ENCODE results near the gene TLL1.

The TLL1 gene

DNA sequence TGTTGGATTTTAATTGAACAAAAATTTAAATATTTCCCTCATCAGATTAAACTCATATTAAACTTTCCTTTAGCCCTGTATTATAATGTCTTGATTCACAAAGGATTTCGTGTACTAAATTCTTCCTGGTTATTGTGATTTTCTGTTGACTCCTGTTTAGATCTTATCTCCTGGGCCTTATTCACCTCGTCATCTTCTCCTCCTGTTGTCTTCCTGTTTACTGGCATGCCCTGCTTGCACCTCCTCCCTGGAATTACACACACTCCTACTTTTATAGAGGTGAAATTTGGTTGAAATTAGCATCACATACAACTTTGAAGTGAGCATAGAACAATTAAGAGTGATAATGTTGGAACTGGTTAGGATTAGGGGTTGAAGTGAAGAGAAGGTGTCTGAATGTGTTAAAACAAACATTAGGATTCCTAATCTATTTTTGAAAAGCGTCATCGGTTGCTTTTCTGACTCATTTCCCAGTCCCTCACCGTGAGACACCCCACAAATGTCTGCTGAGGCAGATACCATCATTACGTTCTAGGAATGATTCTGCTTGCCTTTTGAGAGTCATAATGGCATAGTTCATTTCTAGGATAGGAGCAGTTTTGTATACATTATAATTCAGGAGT, 32.5 kb downstream of the TLL1 start:
- no peak for DNase-seq

DNA sequence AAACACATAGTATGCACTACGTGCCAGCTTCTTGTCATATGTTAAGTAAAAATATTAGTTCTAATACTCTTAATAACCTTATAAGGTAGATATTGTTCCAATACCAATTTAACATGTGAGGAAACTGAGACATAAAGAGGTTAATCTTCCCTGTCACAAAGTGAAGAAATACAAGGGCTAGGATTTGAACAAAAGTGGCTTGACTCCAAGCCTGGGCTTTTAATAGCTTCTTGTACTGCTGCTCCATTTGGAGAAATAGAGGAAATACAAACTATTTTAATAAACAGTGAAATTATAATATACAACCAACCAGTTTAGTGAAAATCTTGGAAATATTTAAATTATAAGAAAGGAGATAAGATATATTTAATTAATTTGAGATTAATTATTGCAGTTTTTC, 33.2 kb downstream of the TLL1 start:
- DNase-seq: no peak

DNA sequence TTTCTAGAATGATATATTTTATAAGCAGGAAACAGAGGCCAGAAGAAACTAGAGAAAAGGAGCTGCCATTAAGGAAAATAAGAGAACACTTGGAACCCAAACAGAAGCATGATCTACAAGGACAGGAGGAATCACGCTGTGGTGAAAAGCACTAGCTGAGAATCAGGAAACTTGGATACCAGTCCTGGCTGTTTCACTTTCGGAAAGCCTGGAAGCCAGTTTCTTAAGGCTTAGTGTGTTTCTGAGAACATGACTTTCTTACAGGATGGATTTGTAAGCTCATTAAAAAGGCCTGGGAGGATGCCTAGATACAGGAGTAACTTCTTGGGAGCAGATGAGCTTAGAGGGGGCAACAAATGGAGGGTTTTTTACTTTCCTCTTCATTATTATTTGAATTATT, 36.9 kb downstream of the TLL1 start:
- DNase-seq: no peak

- DNase-seq: no peak
Observed at GRCh38 chr4:165915215-165915614, 42.2 kb downstream of the TLL1 start.

- no peak for DNase-seq
Observed at GRCh38 chr4:165921546-165921945, 48.5 kb downstream of the TLL1 start.

DNA sequence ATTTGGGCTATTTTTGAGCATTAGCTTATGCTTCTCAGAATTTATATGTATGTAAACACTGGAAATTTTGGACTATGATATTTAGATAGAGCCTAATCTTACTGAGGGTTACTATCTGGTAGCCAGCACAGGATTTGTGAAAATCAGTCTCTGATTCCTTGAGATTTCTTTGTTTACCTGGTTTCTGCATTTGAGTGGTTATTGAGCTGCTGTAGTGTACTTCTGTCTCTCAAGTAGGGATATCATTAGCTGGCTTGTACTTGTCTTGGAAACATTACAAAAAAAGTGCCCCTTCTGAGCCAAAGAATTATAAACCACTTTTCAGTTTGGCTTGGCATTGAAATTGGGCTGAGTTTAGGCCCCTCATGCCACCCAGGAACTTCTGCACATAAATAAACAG, 49.7 kb downstream of the TLL1 start:
- peak; percentile 39 to 72 for DNase-seq

GRCh38 chr4:165926307-165926706, 53.3 kb downstream of the TLL1 start:
- DNase-seq: no peak

- no peak for DNase-seq
Observed at GRCh38 chr4:165927366-165927765, 54.3 kb downstream of the TLL1 start.

DNA sequence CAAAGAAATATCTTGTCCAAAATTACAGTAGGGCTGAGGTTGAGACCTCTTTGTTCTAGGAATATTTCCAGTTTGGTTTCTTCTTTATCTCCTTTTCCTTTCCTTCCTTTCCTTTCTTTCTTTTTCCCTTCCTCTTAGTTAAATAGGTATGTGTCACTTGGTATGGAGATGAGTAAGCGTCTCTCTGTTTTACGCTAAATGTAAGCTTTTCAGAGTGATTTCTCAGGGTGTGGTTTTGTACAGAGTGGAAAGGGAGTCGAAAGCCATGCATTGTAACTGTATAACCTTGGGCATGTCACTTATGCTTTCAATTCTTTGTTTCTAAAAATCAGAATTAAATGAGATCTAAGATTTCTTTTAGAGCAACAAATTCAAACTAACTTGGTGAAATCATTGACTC, 54.8 kb downstream of the TLL1 start:
- DNase-seq: no peak

DNA sequence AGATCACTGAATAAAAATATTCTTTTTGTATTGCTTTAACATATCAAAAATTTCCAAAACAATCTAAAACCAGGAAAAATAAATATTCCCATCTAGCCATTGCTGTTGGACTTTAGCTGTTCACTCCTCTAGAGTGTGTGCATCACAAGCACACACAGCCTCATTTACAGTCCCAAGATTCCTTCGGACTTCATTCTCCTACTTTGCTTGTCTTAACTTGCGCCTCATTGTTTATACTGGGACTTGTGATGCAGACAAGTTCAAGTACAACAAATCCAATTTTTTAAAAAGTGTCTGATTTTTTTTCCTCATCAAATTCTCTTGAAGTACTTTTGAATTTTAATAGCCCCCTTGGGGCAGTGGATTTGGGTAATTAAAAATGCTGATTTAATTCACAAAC, 55.6 kb downstream of the TLL1 start:
- DNase-seq: no peak

- no peak for DNase-seq
Observed at GRCh38 chr4:165929662-165930061, 56.6 kb downstream of the TLL1 start.

GRCh38 chr4:165931741-165932140, 58.7 kb downstream of the TLL1 start:
- no peak for DNase-seq

DNA sequence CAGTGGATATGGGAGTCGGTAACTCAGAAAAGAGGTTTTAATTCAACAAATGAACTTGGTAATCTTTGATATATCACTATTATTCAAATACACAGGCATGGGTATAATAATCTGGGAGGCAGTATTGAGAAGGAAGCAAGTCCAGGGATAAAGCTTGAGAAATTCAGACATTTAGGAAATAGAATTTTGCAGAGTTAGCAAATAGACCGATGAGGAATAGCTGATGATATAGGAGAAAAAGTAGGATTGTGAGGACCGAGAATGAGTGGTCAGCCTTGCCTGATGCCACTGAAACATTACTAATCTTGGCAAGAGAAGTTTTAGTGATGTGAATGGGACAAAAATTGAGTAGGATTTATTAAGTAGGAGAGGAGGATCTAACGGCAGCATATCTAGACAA, 71.9 kb downstream of the TLL1 start:
- DNase-seq: no peak

GRCh38 chr4:165945991-165946390, 73.0 kb downstream of the TLL1 start:
- no peak for DNase-seq

- DNase-seq: no peak
Observed at GRCh38 chr4:165947019-165947418, 74.0 kb downstream of the TLL1 start.

DNA sequence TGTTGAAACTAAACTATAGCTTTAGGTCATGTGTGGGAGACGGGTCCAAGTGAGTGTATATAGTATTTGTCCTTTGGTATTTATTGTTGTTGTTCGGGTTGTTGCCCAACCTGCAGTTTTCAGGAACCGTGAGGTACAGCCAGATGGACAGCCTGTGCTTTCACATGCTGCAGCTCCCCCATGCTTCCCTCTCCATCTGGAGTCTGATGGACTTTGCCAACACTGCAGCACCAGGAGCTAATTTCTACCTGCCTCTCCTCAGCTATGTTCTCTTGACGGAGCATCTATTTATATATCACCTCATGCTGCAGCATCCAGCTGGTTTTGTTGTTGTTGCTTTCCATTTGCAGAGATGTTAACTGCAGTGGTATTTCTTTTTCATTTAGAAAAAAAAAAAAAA, 80.1 kb downstream of the TLL1 start:
- DNase-seq: peak; percentile 43 to 63

GRCh38 chr4:165963621-165964020, 90.6 kb downstream of the TLL1 start:
- no peak for DNase-seq

DNA sequence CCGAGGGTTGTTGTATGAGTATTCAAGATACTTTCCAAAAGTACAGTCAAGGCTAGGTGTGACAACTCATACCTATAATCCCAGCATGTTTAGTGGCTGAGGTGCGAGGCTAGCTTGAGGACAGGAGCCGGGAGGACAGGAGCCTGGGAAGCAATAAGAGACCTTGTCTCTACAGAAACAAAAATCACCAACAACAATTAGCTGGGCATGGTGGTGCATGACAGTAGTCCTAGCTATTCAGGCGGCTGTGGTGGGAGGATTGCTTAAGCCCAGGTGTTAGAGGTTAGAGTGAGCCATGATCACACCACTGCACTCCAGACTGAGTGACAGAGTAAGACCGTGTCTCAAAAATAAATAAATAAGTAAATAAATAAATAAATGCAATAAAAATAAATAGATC, 91.6 kb downstream of the TLL1 start:
- DNase-seq: no peak

GRCh38 chr4:165965503-165965902, 92.5 kb downstream of the TLL1 start:
- no peak for DNase-seq

GRCh38 chr4:165966833-165967232, 93.8 kb downstream of the TLL1 start:
- no peak for DNase-seq

- no peak for DNase-seq
Observed at GRCh38 chr4:165967486-165967885, 94.4 kb downstream of the TLL1 start.

DNA sequence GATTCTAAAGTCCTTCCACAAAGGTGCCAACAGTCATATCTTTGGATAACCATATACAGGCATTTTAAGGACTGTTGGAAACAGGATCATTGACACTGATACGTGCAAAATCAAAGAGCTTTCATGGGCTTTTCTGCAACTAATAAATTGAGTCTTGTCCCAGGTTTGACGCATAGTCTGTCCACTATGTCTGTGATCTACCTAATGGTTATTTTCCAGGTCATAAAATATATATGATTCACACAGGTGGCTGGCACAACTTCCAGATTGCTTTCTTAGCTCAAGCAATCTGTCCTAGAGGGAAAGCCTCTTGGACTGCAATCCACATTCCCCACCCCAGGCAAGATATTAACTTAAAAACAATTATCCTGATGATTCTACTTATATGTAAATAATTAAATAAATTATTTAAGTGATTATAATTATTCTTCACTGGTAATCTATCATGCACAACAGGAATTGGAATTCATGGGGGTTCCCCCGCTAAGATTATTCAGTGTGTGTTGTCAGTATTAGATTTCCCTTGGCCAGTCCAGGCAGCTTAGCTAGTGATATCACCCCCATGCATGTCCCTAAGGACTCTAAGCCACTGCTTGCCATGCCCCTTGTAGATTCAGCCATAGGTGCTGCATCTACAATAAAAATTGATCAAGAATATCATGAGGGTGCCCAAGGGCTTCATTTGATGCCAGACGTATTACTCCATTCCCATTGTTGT, 97.8 kb downstream of the TLL1 start:
- DNase-seq: no peak

DNA sequence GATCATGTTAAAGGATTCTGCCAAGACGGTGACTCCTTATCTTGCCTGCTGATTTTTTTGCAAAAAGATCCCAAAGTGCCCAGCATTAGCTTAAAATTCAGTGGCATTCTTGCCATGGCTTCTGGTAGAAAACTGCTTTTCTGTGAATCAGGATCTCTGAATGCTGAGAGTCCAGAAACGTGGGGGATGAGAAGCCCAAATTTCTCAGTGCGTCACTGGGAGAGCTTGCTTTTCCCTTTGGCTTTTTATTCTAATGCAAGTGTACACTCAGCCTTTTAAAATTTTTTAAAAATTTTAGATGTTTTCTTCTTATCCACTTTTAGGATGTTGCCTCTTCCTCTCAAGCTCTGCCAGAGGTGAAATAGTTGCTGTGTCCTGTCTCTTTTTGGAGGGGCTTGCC, 98.4 kb downstream of the TLL1 start:
- DNase-seq: no peak

- no peak for DNase-seq
Observed at GRCh38 chr4:165971933-165972332, 98.9 kb downstream of the TLL1 start.

GRCh38 chr4:165972747-165973146, 99.7 kb downstream of the TLL1 start:
- DNase-seq: no peak

Data from NCI-H446 (cell line).